GF-D8 (cell line): Measurements from ENCODE around the gene GALNT2.

Source experiments
- DNase-seq: peaks from one replicate; lab custom pipeline; 2025; lab: John Stamatoyannopoulos, UW

Gene GALNT2

DNA sequence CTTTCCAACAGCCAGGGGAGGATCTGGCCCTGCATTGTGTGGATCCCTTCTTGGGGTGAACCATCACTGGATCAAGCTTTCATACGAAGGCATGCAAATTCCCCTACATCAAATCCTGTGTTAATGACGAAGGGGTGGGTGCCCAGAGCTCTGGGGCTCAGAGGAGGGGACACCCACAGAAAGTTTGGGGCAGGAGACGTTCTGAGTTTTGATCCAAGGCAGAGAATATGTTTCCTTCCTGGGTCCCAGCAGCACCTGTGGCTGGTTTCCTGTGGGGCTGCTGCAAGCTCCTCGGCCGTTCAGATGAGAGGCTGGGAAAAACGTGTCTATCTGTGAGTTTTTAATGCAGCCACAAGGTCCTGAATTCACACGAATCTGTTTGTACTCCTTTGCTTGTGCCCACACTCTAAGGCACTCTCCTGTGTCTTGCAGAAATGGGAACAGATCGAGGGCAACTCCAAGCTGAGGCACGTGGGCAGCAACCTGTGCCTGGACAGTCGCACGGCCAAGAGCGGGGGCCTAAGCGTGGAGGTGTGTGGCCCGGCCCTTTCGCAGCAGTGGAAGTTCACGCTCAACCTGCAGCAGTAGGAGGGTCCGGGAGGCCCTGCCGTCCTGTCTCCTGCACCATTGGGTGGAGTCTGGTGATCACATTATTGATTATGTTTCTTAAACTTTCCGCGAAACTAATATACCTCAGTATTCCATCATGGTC lies 212.0 kb downstream of the GALNT2 start:
- DNase-seq = no peak

- no peak for DNase-seq
These were observed 212.5 kb downstream of the GALNT2 start for GRCh38 chr1:230279583-230279945.

DNA sequence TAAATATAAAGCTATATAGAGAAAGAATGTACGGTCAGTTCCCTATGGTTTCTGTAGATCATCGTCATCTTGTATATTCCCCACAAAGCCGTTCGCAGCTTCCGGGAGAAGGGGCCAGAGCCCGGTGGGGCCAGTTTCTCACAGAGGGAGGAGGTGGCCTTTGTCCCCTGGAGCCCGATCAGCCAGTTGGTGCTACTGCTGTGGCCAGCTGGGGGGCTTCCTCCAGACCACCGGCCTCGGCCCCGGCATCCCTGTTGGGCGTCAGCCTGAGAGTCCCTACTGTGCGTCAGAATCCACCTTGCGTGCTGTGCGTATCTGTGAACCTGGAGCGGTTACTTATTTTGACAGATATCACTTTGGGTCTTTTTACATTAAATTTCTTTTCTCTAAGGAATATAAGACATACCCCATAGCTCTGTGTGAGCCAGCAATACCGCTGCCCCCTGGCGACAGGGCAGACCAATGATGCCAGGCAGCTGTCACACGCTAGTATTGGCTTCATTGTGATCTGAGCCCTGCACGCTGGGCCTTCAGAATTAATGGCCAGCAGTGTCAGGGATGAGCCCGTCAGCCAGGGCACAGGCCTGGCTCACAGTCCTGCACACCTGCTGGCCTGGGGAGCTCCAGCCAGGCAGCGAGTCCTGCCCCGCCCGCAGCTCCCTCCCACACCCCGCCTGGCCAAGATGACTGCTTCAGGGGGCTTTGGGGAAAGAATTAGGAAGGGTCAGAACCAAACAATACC lies 213.2 kb downstream of the GALNT2 start:
- DNase-seq = no peak

DNA sequence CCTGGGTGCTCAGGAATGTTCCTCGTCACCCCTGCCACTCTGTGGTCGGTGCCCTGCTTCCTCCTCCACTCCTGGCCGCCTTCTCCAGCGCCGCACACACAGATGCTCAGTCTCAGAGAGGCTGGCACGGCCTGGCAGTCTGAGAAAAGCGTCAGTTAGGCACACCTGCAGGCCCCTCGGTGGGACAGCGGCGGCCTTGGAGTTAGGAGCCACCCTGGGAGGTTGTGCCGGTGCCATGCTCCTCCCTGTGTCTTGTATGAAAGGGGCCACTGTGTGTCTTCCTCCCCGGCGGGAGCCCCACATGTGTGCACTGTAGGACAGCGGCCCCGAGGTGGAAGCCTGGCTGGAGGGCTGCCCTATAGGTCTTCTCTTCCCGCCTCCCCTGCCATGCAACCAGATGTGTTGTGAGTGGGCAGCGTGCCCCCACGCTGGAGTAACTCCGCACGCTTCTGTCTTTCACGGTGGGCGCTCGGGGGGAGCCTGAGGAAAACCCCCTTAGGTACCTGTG lies 213.9 kb downstream of the GALNT2 start:
- no peak for DNase-seq

- DNase-seq = peak; percentile 41
These were observed 214.5 kb downstream of the GALNT2 start for GRCh38 chr1:230281556-230281955.

DNA sequence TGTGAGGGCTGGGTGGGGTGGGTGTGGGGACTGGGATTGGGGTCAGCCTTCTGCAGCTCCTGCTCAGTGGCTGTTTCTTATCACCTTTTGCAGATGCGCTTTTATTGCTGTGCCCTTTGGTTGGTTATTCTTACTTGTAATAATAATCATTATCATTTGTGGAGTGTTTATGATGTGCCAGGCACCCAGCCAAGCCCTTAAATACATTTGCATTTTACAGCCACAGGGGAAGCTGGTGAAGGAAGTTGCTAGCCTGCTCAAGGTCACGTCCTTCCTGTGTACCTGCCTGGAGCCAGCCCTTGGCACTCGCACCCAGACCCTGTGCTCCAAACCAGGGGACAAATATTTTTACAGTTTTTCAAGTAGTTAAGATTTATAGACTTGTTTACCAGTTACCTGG lies 215.1 kb downstream of the GALNT2 start:
- DNase-seq = peak; percentile 58

DNA sequence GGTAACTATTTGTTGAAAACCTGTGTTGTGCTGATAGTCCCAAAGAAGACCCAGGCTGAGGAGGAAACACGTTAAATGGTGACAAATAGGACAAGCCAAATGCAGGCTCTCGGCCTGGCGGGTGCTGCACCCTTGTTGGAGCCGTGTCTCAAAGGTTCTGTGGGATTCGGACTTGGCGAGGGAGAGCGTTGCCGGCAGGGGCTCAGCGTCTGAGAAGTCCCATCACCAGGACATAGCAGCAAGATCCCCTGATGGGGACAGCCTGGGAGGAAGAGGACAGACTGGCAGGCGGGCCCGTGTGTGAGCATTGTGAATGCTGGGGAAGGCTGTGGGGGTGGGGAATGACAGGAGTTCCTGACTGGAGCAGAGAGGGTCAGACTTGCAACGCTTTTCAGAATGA lies 216.6 kb downstream of the GALNT2 start:
- no peak for DNase-seq

DNA sequence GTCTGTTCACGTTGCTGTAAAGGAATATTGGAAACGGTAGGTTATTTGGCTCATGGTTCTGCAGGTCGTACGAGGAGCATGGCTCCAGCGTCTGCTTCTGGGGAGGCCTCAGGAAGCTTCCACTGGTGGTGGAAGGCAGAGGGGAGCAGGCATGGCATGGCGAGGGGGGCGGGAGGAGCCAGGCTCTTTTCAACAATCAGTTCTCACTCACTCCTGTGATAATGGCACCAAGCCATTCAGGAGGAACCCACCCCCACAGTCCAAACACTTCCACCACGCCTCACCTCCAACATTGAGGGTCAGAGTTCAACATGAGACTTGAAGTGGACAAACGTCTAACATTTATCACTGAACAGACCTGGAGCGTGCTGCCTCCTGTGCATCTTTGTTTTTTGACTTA lies 217.9 kb downstream of the GALNT2 start:
- DNase-seq = no peak

GRCh38 chr1:230285351-230285750 lies 218.3 kb downstream of the GALNT2 start:
- DNase-seq = no peak

DNA sequence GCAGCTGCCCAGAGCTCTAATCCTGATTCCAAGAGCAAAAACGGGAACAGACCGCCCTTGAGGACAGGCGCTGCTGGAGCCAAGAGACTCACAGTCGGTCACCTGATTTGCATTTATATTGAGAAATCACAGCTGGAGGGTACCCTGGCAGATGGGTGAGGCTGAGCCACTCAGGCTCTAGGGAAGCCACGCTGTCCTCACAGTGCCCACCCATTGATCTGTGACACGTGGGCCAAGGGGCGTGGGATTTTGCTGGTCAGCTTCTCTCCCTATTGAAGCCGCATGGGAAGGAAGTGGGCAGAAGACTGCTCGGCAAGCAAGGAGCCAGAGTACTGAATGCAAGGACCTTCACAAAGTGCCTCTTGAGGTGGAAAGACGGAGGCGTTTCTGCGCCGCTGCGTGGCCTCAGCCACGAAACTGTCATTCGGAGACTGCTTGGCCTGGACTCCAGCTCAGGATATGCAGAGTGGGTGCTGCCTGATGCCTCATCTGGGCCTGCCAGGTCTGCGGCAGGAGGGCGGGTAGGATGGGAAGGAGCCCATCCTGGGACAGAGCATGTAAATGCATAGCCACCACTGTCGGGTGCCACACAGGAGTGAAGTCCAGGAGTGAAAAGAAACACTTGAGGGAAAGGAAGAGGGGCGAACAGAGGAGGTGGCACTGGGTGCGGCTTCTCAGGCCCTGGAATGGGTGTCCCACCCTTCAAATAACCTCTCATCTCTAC lies 219.3 kb downstream of the GALNT2 start:
- no peak for DNase-seq

- DNase-seq = no peak
These were observed 219.8 kb downstream of the GALNT2 start for GRCh38 chr1:230286890-230287269.

DNA sequence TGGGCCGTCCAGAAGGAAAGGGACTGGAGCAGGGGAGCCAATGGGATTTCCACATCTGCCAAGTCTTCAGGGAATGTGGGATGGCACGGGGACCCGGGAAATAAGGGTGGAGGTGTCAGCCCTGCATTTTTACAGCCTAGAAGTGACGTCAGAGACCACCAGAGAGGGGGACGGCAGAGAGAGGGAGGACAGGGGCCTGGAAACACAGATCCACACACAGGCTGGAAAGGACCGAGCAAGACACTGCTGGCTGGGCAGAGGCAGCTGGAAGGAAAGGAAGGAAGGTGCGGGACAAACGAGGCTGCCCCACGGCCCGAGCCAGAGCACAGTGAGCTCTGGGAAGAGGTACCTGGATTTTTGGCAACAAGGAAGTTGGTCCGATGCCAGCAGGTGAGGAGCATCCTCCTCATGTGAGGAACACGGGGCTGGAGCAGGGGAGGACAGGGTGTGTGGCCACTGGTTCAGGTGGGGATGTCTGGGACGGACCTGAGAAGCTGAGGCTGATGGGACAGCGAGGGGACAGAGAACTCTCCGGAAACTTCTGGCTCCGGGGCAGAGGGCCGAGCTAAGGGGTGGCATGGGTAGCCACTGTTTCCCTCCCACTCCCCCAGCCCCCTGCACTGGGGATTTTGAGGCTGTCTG lies 220.8 kb downstream of the GALNT2 start:
- no peak for DNase-seq

GRCh38 chr1:230288641-230289349 lies 221.8 kb downstream of the GALNT2 start:
- DNase-seq = no peak

DNA sequence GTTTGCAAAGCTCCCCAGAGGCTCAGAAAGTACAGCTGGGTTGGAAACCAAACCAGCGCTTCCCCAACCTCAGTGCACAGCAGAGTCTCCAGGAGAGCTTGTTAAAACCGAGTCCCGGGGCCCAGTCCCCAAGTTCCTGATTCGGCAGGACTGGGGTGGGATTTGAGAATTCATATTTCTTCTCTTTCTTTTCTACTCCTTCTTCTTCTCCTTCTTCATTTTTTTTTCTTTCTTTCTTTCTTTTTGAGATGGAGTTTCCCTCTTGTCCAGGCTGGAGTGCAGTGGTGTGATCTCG lies 222.3 kb downstream of the GALNT2 start:
- no peak for DNase-seq

DNA sequence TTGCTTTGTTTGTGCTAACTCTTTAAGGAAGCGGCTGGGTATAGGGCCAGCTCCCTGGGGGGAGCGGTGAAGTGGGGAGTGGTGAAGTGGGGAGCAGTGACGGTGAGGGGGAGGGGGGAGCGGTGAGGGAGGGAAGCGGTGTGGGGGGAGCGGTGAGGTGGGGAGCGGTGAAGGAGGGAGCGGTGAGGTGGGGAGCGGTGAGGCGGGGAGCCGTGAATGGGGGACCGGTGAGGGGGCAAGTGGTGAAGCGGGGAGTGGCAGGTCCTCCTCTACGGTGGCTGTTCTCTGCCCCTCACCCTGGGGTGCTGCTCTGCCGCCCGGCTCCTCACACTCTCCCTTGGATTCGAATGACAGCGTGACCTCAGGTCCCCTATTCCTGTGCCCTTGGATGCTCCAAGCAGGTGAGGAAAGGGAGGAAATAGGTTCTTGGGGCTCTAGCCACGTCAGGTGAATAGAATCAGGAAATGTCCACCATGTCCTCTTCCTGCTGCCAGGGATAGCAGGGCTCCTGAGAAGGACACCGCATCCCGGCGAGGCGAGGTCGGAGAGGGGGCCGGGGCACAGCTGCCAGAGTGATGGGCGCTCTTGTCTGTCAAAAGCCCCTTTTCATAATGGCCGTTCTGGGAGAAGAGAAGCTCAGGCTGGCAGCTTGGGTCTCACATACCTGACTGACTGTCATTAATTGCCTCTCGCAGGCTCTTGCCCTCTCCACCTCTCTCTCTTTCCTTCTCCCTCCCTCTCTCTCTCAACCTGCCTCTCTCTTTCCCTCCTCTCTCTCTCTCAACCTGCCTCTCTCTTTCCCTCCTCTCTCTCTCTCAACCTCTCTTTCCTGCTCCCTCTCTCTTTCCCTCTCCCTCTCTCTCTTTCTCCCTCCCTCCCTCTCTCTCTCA lies 224.9 kb downstream of the GALNT2 start:
- DNase-seq = no peak

- no peak for DNase-seq
These were observed 225.8 kb downstream of the GALNT2 start for GRCh38 chr1:230292689-230293389.

DNA sequence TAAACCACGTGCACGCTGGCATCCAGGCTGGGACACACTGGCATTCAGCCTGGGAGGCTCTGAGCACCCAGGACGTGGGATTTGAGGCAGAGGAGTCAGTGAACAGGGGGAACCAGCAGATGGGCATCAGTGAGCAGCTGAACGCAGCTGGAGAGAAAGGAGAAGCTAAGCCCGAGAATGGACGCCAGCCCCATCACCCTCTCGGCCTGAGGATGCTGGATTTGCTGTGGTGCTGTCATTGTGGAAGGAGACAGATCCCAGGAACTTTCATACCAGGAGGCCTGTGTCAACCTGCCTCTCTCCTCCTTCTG lies 226.3 kb downstream of the GALNT2 start:
- DNase-seq = no peak

DNA sequence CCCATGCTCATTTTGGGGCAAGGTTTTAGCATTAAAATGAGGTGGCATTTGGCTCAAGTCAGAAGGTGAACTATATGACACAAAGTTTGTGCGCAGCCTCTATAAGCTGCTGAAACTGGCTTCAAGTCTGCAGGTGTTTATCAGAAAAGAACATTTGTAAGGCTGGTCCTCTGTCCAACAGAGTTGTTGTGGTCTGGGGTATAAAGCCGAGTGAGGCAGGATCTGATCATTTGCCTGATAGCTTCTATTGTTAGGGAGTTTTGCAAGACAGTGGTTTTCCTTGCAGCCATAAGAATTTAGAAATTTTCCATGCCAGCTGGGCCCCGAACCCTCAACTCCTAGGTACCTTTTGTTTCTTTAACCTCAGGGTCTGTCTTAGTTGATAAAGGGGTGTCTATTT lies 228.3 kb downstream of the GALNT2 start:
- DNase-seq = peak; percentile 97

GRCh38 chr1:230299191-230300006 lies 232.4 kb downstream of the GALNT2 start:
- peak; percentile 19 for DNase-seq
